ENCODE data around the gene TMEFF1.

Gene TMEFF1

DNA sequence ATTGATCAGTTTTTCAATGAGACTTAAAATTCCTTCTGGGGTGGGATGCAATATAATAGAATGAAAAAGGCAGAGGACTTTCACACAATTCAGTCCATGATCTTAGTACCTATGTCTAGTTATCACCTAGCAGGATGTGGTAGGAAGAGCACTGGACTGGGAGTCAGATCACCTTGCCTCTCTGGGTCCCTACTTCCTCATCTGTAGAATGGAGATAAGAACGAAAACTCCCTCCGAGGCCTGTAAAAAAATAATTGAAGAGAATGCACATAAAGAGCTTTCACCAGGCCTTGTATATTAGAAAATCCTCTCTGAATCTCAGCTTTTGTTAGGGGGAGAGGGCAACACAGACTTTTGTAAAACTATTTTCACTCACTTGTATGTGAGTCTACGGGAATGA is 681 bp upstream of the TMEFF1 start:
- TF ChIP-seq ARNTL (CRISPR knock-in tag; IDR thresholded peaks at IDR 0.05; ENCODE audit: borderline replicate concordance, low read depth) (no peak), ZNF70 (CRISPR knock-in tag; IDR thresholded peaks at IDR 0.05) (no peak)
- TF ChIP-seq, protein P1, sequence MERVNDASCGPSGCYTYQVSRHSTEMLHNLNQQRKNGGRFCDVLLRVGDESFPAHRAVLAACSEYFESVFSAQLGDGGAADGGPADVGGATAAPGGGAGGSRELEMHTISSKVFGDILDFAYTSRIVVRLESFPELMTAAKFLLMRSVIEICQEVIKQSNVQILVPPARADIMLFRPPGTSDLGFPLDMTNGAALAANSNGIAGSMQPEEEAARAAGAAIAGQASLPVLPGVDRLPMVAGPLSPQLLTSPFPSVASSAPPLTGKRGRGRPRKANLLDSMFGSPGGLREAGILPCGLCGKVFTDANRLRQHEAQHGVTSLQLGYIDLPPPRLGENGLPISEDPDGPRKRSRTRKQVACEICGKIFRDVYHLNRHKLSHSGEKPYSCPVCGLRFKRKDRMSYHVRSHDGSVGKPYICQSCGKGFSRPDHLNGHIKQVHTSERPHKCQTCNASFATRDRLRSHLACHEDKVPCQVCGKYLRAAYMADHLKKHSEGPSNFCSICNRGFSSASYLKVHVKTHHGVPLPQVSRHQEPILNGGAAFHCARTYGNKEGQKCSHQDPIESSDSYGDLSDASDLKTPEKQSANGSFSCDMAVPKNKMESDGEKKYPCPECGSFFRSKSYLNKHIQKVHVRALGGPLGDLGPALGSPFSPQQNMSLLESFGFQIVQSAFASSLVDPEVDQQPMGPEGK (CRISPR knock-in tag; IDR thresholded peaks at IDR 0.05; ENCODE audit: borderline replicate concordance): no peak
- ATAC-seq: no peak

DNA sequence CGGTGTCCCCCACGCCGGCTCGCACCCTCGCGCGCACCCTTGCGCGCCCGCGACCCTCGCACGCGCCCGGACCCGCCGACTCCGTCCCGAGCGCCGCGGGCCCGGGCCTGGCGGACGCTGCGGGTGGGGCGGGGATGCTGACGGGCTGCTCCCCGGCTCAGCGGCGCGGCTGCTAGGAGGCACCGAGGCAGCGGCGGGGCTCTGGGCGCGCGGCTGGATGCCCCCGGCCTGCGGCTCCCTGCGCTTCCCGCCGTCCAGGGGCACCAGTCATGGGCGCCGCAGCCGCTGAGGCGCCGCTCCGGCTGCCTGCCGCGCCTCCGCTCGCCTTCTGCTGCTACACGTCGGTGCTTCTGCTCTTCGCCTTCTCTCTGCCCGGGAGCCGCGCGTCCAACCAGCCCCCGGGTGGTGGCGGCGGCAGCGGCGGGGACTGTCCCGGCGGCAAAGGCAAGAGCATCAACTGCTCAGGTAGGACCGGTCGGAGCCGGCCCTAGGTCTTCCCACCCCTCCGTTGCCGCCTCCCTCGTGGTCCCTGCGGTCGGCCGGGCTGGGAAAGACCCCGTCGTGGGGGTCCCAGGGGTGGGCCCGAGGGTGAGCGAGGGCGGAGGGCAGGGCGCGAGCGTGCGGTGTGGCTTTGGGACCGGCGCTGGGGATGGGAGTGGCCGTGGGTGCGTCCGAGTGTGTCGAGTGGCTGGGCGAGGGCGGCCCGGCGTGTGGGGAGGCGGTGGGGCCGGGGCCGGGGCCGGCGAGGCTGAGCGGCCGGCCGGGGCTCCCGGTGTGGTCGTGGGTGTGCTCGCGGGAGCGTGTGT is 530 bp downstream of the TMEFF1 start:
- ATAC-seq: peak; percentile 82
- no peak for TF ChIP-seq ARNTL (CRISPR knock-in tag; IDR thresholded peaks at IDR 0.05; ENCODE audit: borderline replicate concordance, low read depth)
- TF ChIP-seq ZC3H10 (CRISPR knock-in tag; IDR thresholded peaks at IDR 0.05): no peak
- no peak for TF ChIP-seq GLIS3 (CRISPR knock-in tag; IDR thresholded peaks at IDR 0.05)
- TF ChIP-seq ZFP30 (CRISPR knock-in tag; IDR thresholded peaks at IDR 0.05): no peak
- TF ChIP-seq RARB (CRISPR knock-in tag; IDR thresholded peaks at IDR 0.05): no peak
- no peak for TF ChIP-seq TOX (CRISPR knock-in tag; IDR thresholded peaks at IDR 0.05; ENCODE audit: borderline replicate concordance)
- TF ChIP-seq SNAI2 (CRISPR knock-in tag; IDR thresholded peaks at IDR 0.05): no peak
- TF ChIP-seq OSR1 (CRISPR knock-in tag; IDR thresholded peaks at IDR 0.05): no peak

DNA sequence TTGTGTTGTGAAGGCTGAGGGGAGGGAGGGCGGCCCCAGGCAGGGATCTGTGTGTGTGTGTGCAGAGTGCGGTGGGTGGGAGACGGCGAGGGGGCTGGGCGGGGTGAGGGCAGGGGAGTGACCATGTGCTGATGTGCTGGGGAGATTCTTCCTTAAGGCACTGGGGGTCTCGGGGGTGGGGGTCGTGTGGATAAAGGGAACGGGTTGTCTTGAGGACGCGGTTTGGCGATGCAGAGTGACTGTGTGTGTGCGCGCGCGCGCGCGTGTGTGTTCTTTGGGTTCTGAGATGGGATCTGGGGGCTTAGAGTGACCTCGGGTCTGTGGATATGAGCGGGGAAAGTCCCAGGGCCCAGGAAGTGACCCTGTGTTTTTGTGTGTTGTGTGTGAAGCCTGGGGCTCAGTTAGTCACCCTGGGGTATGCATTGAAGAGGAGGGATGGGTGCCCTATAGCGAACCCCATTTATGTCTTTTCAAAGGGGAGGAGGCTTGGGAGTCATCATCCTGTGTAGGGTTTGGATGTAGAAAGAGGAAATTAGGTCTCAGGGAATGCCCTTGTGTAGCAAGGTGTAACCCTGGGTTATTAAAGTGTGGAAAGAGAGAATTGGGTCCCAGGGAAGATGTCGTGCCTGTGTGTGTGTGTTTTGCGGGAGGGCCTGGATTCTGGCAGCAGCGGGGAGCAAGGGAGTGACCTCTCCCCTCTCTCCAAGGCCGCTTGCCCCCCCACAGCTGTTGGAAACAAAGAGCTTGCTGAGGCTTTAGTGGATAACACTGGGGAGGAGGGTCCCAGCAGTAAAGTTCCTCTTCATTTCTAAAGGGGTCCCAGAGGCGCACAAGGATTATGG is 1.4 kb downstream of the TMEFF1 start:
- ATAC-seq: peak; percentile 6; the same call in 2 of the 3 replicates
- TF ChIP-seq OSR1 (CRISPR knock-in tag; IDR thresholded peaks at IDR 0.05) (no peak), TCF4 (CRISPR knock-in tag; IDR thresholded peaks at IDR 0.05; ENCODE audit: borderline replicate concordance) (no peak), ZNF8 (CRISPR knock-in tag; IDR thresholded peaks at IDR 0.05) (no peak), GLIS3 (CRISPR knock-in tag; IDR thresholded peaks at IDR 0.05) (no peak), CSDC2 (CRISPR knock-in tag; IDR thresholded peaks at IDR 0.05) (no peak), ISL1 (CRISPR knock-in tag; IDR thresholded peaks at IDR 0.05) (no peak), BACH2 (CRISPR knock-in tag; IDR thresholded peaks at IDR 0.05; ENCODE audit: borderline replicate concordance) (no peak), ZNF565 (CRISPR knock-in tag; conservative IDR thresholded peaks at IDR 0.05; ENCODE audit: low read depth) (no peak), ZNF70 (CRISPR knock-in tag; IDR thresholded peaks at IDR 0.05) (no peak)
- TF ChIP-seq, protein P2, sequence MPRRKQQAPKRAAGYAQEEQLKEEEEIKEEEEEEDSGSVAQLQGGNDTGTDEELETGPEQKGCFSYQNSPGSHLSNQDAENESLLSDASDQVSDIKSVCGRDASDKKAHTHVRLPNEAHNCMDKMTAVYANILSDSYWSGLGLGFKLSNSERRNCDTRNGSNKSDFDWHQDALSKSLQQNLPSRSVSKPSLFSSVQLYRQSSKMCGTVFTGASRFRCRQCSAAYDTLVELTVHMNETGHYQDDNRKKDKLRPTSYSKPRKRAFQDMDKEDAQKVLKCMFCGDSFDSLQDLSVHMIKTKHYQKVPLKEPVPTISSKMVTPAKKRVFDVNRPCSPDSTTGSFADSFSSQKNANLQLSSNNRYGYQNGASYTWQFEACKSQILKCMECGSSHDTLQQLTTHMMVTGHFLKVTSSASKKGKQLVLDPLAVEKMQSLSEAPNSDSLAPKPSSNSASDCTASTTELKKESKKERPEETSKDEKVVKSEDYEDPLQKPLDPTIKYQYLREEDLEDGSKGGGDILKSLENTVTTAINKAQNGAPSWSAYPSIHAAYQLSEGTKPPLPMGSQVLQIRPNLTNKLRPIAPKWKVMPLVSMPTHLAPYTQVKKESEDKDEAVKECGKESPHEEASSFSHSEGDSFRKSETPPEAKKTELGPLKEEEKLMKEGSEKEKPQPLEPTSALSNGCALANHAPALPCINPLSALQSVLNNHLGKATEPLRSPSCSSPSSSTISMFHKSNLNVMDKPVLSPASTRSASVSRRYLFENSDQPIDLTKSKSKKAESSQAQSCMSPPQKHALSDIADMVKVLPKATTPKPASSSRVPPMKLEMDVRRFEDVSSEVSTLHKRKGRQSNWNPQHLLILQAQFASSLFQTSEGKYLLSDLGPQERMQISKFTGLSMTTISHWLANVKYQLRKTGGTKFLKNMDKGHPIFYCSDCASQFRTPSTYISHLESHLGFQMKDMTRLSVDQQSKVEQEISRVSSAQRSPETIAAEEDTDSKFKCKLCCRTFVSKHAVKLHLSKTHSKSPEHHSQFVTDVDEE (CRISPR knock-in tag; IDR thresholded peaks at IDR 0.05): no peak
- TF ChIP-seq, protein P3, sequence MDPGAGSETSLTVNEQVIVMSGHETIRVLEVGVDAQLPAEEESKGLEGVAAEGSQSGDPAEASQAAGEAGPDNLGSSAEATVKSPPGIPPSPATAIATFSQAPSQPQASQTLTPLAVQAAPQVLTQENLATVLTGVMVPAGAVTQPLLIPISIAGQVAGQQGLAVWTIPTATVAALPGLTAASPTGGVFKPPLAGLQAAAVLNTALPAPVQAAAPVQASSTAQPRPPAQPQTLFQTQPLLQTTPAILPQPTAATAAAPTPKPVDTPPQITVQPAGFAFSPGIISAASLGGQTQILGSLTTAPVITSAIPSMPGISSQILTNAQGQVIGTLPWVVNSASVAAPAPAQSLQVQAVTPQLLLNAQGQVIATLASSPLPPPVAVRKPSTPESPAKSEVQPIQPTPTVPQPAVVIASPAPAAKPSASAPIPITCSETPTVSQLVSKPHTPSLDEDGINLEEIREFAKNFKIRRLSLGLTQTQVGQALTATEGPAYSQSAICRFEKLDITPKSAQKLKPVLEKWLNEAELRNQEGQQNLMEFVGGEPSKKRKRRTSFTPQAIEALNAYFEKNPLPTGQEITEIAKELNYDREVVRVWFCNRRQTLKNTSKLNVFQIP (CRISPR knock-in tag; IDR thresholded peaks at IDR 0.05; ENCODE audit: borderline replicate concordance, low read depth): no peak
- TF ChIP-seq, protein P4, sequence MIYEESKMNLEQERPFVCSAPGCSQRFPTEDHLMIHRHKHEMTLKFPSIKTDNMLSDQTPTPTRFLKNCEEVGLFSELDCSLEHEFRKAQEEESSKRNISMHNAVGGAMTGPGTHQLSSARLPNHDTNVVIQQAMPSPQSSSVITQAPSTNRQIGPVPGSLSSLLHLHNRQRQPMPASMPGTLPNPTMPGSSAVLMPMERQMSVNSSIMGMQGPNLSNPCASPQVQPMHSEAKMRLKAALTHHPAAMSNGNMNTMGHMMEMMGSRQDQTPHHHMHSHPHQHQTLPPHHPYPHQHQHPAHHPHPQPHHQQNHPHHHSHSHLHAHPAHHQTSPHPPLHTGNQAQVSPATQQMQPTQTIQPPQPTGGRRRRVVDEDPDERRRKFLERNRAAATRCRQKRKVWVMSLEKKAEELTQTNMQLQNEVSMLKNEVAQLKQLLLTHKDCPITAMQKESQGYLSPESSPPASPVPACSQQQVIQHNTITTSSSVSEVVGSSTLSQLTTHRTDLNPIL (CRISPR knock-in tag; IDR thresholded peaks at IDR 0.05; ENCODE audit: low read depth): no peak
- TF ChIP-seq, protein P1 (CRISPR knock-in tag; IDR thresholded peaks at IDR 0.05; ENCODE audit: borderline replicate concordance): no peak

Measured in SK-N-SH treated with all-trans-retinoic acid at 6 μM for 48 hours (cell line).